COLO668 (cell line): ENCODE results near the gene ST8SIA3.
"Not testable (repeated sequence)": the region's sequence is repeated elsewhere in the genome, so short reads cannot be mapped to it uniquely, and the experiment has no call there.

ENCODE experiments used
- DNase-seq: peaks from one replicate; lab custom pipeline; 2025; ENCODE audit not compliant: unreplicated experiment; lab: John Stamatoyannopoulos, UW

Gene ST8SIA3

GRCh38 chr18:57364460-57364859, 12.1 kb downstream of the ST8SIA3 start:
- no peak for DNase-seq

- DNase-seq: no peak
Observed at GRCh38 chr18:57366528-57367081, 14.2 kb downstream of the ST8SIA3 start.

GRCh38 chr18:57372444-57372843, 20.1 kb downstream of the ST8SIA3 start:
- no peak for DNase-seq

GRCh38 chr18:57373017-57373416, 20.7 kb downstream of the ST8SIA3 start:
- DNase-seq: no peak

- DNase-seq: no peak
Observed at GRCh38 chr18:57376503-57376902, 24.1 kb downstream of the ST8SIA3 start.

- DNase-seq: no peak
Observed at GRCh38 chr18:57389271-57389670, 36.9 kb downstream of the ST8SIA3 start.

GRCh38 chr18:57390044-57390443, 37.7 kb downstream of the ST8SIA3 start:
- DNase-seq: no peak

- not testable (repeated sequence) for DNase-seq
Observed at GRCh38 chr18:57394749-57395148, 42.4 kb downstream of the ST8SIA3 start.

GRCh38 chr18:57396831-57397230, 44.5 kb downstream of the ST8SIA3 start:
- not testable (repeated sequence) for DNase-seq

GRCh38 chr18:57397440-57398132, 45.2 kb downstream of the ST8SIA3 start:
- no peak for DNase-seq

GRCh38 chr18:57404345-57404744, 52.0 kb downstream of the ST8SIA3 start:
- DNase-seq: no peak

- DNase-seq: no peak
Observed at GRCh38 chr18:57409650-57410049, 57.3 kb downstream of the ST8SIA3 start.

- no peak for DNase-seq
Observed at GRCh38 chr18:57410749-57411148, 58.4 kb downstream of the ST8SIA3 start.

GRCh38 chr18:57416542-57416941, 64.2 kb downstream of the ST8SIA3 start:
- no peak for DNase-seq
